Activated CD4-positive, alpha-beta T cell treated with anti-CD3 and anti-CD28 coated beads, Interleukin-10, Interleukin-2, amounts not matched to agents 100 ng/mL and 50 ng/mL, durations not matched to agents 16 hours and 8 hours (primary cell): Measurements from ENCODE around the gene METTL13.

Experiments
- DNase-seq: peaks from one replicate; pipeline ENCODE4 v3.0.0-alpha.2; 2020

Gene METTL13, protein sequence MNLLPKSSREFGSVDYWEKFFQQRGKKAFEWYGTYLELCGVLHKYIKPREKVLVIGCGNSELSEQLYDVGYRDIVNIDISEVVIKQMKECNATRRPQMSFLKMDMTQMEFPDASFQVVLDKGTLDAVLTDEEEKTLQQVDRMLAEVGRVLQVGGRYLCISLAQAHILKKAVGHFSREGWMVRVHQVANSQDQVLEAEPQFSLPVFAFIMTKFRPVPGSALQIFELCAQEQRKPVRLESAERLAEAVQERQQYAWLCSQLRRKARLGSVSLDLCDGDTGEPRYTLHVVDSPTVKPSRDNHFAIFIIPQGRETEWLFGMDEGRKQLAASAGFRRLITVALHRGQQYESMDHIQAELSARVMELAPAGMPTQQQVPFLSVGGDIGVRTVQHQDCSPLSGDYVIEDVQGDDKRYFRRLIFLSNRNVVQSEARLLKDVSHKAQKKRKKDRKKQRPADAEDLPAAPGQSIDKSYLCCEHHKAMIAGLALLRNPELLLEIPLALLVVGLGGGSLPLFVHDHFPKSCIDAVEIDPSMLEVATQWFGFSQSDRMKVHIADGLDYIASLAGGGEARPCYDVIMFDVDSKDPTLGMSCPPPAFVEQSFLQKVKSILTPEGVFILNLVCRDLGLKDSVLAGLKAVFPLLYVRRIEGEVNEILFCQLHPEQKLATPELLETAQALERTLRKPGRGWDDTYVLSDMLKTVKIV

GRCh38 chr1:171781176-171781875, at the start of gene METTL13:
METTL13 (plus strand) TSS chr1:171781660; CDS start chr1:171781968, 308 bp downstream.
- DNase-seq, result peak; percentile 99

- no peak for DNase-seq
Observed at GRCh38 chr1:171736196-171736595, 45.3 kb upstream of the METTL13 start.

- no peak for DNase-seq
Observed at GRCh38 chr1:171738911-171739310, 42.5 kb upstream of the METTL13 start.

DNA sequence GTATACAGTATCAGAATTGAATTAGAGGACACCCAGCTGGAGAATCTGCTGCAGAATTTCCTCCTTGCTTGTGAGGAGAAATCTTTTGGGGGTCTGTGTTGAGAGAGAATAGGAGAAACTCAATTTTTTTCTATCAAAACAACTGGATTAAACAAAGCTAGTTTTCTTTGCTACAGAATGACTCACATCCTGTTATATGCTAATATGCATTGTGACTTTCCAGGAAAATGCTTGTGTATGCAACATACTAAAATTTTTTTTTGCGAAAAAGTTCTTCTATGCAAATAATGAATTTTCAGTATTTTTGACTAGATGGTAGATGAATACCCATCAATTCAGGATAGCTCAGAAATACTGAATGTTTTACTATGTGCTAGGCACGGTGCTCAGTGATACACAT, 41.8 kb upstream of the METTL13 start:
- DNase-seq, result peak; percentile 30

- no peak for DNase-seq
Observed at GRCh38 chr1:171740356-171740863, 41.0 kb upstream of the METTL13 start.

DNA sequence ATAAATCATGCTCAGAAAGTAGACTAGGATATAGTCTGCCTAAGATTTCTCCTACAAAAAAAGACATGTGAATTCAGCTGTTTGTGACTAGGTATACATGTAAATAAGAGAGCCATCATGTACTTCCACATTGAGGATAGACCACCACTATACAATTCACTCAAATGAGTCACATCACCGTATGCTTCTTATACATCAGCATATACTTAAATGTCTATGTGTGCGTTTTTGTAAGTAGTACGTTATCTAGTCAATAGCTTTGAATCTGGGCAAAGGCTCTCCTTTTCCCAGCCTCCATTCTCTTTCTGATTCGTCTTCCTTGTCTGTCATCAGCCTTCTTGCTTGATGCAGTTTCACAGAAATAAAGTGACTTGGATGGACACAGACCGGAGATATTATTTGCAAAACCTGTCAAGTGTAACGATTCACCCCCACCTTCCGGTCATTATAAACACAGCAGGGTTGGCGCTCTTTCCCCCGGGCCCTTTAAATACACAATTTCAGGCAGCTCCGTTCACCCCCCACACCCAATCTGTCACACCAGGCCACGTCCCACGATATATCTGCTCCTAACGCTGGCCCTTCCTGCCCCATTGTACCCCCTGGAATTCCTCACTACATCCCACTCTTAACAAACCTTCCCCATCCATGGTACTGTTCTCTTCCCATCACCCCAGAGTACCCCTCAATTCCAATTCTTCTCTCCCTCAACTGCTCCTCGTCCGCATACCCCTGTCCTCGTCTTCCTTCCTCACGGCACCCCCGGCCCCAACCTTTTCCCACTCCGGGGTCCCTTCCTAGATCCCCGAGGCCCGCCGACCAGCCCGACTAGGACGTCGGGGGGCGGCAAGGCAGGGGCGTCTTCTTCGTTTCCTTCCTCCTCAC, 40.2 kb upstream of the METTL13 start:
- DNase-seq, result peak; percentile 63

DNA sequence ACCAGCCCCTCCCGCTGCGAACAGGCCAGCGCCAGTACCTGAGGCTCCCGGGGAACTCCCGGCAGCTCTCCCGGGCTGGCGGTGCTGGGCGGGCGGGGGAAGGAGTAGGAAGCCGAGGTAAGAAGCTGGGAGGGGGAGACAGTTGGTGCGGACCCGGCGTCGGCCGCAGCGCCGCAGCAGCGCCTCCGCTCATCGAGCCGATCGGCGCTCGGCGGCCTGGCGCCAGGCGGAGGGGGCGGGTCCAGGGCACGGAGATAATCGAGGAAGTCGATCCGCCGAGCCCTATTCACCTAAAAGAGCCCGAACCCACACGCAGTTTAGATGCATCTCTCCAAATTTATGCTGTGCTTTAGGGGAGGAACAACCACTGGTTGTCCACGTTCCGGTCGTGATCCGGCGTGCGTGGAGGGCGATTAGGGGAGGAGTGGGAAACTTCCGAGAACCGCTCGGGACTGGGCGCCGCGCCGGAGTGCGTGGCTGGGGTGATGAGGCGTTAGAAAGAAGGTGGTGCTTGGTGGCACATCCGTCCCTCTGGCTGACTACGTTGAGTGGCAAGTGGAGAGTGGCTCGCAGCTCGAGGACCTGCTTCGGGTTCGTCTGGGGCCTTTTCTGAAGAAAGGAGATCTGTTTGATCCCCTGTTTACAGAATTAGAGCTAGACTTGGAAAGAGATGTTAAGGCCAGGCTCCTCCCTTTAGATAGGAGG, 39.4 kb upstream of the METTL13 start, which contains the start of gene VAMP4:
Gene VAMP4 (minus strand): TSS at position 194 of the 705 bp plus-strand sequence. CDS start 3,651 bp downstream, outside the sequence.
- peak; percentile 90 for DNase-seq

- DNase-seq, result peak; percentile 20
Observed at GRCh38 chr1:171742577-171742922, 38.9 kb upstream of the METTL13 start.

DNA sequence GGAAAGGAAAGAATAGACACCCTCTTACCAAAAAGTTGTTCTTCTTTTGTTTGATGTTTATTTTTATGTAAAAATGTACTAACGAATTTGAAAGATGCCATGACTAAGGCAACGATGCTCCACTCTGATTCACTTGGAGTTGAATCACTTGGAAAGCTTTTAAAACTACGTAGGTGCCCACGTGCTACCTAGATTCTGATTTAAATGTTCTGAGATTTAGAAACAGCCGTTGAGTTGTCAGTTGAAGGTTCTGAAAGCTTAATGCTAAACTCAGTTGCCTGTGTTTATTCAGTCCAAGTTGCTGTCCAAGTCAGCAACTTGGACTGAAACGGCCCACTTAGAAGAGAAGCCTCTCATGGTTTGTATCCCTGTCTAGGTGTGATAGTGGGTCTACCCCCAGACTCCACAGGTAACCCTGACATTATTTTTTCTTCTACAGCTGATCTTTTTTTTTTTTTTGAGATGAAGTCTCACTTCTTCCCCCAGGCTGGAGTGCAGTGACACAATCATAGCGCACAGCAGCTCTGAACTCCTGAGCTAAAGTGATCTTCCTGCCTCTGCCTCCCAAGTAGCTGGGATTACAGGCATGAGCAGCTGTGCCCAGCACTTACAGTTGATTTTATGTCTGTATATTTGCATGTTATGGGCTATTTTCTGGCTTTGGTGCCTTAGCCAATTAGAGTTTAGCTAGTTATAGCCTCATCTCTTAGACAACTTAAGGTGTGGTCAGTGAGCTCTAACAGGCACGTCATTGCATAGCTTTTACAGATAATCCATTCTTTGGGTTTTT, 38.2 kb upstream of the METTL13 start:
- DNase-seq, result no peak

DNA sequence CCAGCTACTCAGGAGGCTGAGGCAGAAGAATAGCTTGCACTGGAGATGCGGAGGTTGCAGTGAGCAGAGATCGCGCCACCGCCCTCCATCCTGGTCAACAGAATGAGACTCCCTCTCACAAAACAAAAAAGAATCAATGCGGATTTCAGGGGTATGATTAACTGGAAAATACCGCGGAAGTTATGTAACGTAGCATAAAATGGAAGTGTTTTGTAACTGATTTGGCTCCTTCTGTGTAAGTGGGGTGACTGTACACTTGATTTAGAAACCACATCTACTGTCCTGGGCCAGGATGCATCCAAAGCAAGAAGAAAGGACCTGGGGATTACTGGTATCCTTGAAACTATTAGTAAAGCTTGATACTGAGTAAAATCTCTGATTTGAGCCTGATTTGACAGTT, 36.5 kb upstream of the METTL13 start:
- DNase-seq, result no peak

DNA sequence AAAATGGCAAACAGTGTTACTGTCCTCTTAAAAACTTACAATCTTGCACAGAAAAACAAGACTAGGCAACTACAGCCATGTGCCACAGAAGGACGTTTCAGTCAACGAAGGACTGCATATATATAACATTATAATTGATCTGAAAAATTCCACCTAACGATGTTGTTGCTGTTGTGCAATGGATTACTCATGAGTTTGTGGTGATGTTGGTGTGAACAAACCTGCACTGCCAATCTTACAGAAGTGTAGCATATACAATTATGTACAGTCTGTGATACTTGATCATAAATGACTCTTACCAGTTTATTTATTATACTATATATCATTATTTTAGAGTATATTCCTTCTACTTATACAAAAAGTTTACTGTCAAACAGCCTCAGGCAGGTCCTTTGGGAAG, 32.8 kb upstream of the METTL13 start:
- DNase-seq, result no peak

DNA sequence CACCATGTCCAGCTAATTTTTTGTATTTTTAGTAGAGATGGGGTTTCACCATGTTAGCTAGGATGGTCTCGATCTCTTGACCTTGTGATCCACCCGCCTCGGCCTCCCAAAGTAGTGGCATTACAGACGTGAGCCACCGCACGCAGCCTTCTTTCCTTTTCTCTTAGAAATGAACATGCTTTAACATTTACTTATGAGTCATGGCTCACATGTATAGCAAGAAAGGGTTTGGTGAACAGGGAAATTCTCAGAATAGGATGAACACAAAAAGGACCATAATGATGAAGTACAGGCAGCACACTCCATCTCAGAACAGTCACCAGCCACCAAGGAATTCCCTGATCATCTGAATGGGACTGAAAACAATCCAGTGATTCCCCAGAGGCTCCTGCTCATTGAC, 30.2 kb upstream of the METTL13 start:
- peak; percentile 36 for DNase-seq

- DNase-seq, result no peak
Observed at GRCh38 chr1:171753182-171753581, 28.3 kb upstream of the METTL13 start.

GRCh38 chr1:171753685-171754352, 27.6 kb upstream of the METTL13 start:
- no peak for DNase-seq

GRCh38 chr1:171754353-171754705, 27.1 kb upstream of the METTL13 start:
- no peak for DNase-seq

GRCh38 chr1:171754971-171755370, 26.5 kb upstream of the METTL13 start:
- no peak for DNase-seq

- DNase-seq, result no peak
Observed at GRCh38 chr1:171756856-171757255, 24.6 kb upstream of the METTL13 start.

GRCh38 chr1:171758011-171758410, 23.4 kb upstream of the METTL13 start:
- DNase-seq, result no peak

DNA sequence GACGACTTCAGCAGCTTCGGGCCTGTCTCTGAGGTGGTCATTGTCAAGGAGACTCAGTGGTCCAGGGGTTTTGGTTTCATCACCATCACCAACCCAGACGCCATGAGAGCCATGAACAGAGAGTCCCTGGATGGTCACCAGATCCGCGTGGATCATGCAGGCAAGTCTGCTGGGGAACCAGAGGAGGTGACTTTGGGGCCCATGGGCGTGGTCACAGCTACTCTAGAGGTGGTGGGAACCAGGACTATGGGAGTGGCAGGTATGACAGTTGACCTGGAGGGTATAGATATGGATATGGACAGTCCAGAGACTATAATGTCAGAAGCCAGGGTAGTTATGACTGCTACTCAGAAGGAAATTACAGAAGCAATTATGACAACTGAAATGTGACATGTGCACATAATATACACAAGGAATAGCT, 19.3 kb upstream of the METTL13 start:
- DNase-seq, result no peak

- DNase-seq, result no peak
Observed at GRCh38 chr1:171763764-171764163, 17.7 kb upstream of the METTL13 start.
